Gastrocnemius medialis (tissue), 4 donors: ENCODE data around the gene CASKIN2. TPM values are rescaled to one million over a fixed set of nuclear protein-coding genes. Genes with fewer than 3 reads are reported as not detected.
A peak's percentile ranks its signal among the peaks of the same experiment; 100 is the strongest.

ENCODE experiments used
- ATAC-seq, 2 donors: fragments of 150-250 bp; one replicate each; pipeline ENCODE4 v1.9.1; 2016
- DNase-seq, 2 donors: peaks; one replicate each; pipeline ENCODE4 v3.0.0-alpha.2; 2019
- H3K27ac ChIP-seq, 4 donors: fragments of 200-600 bp; sonication (generic); 1 replicate in 1 of 4; 2 replicates in 3 of 4; pipeline ENCODE4 v1.5.1; 2016 to 2018; ENCODE audit warnings: mild to moderate bottlenecking in 2 of 4, moderate library complexity in 1 of 4
- H3K27me3 ChIP-seq, 3 donors: fragments of 200-600 bp; sonication (generic) in 2 of 3; 1 replicate in 1 of 3; 2 replicates in 2 of 3; pipeline versions ENCODE4 v1.5.1 to v1.6.0; 2016 to 2019; ENCODE audit warnings: mild to moderate bottlenecking in 1 of 3, moderate library complexity in 1 of 3
- H3K36me3 ChIP-seq, 2 donors: fragments of 200-600 bp; sonication (generic) in 1 of 2; one replicate each; pipeline ENCODE4 v1.5.1; 2017 to 2018
- H3K4me1 ChIP-seq, 2 donors: fragments of 200-600 bp; sonication (generic) in 1 of 2; one replicate each; pipeline ENCODE4 v1.5.1; 2016 to 2017; ENCODE audit warnings: mild to moderate bottlenecking in 2 of 2
- H3K4me3 ChIP-seq, 4 donors: fragments of 200-600 bp; sonication (generic) in 3 of 4; 1 replicate in 1 of 4; 2 replicates in 3 of 4; pipeline ENCODE4 v1.5.1; 2016 to 2019; ENCODE audit warnings: mild to moderate bottlenecking in 2 of 4
- H3K9me3 ChIP-seq, 3 donors: fragments of 200-600 bp; sonication (generic) in 2 of 3; 1 replicate in 1 of 3; 2 replicates in 2 of 3; pipeline ENCODE4 v1.5.1; 2016 to 2019
- CTCF ChIP-seq, 5 experiments: fragments of 450-650 bp in 3 of 5; fragments of 200-600 bp in 2 of 5; sonication (generic) in 2 of 5; IDR thresholded peaks in 4 of 5; conservative IDR thresholded peaks in 1 of 5; 1 replicate in 4 of 5; 2 replicates in 1 of 5; pipeline ENCODE4 v1.5.1; 2016 to 2019; ENCODE audit warnings: antibody characterized with exemption in 5 of 5, mild to moderate bottlenecking in 3 of 5, moderate library complexity in 3 of 5
- POLR2A ChIP-seq, 2 donors: fragments of 450-650 bp; IDR thresholded peaks; one replicate each; pipeline ENCODE4 v1.6.1; 2017; ENCODE audit warnings: antibody characterized with exemption in 2 of 2, mild to moderate bottlenecking in 2 of 2, moderate library complexity in 2 of 2
- in situ Hi-C, 4 donors: fragments of 200-750 bp; cut with MboI; loops; one replicate each; pipeline versions ENCODE4 v1.15.0 to v1.8.0; 2017; ENCODE audit warnings: low sequenced_read_pairs in 4 of 4
- intact Hi-C: fragments of 100-400 bp; cut with DNase I; formaldehyde crosslinking; loops from one replicate; pipeline ENCODE4 v1.15.1; 2023; ENCODE audit warnings: low total_unique reads
- total RNA-seq, 4 donors: library from RNA; depleted of rRNA; stranded (reverse); fragments of >200 nt; gene quantifications; one replicate each; pipeline versions ENCODE4 v1.1.0 to v1.2.3, GENCODE V29; 2016

Gene CASKIN2
- total RNA-seq, 4 donors from 2014 or later: 11.3 to 24.1 (median 16.8) TPM

DNA sequence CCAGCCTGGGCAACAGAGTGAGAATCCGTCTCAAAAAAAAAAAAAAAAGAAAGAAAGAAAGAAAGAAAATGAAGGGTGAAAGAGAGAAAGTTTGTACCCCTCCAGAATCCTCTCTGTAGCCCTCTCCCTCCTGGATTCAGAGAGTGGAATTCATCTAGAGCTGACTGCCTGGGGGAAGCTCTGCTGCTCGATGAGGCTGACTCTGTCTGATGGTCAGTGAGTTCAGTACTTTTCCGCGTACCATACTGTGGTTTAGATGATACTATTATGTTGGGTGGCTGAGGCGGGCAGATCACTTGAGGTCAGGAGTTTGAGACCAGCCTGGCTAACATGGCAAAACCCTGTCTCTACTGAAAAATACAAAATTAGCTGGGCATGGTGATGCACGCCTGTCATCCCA, 44.1 kb downstream of the CASKIN2 start:
- peak overlapping the region in 1 of 4 donors; percentile 18 for H3K27ac ChIP-seq
- DNase-seq (no peak), ATAC-seq (no peak)
- H3K4me1 ChIP-seq: peaks cover 34 to 54% of the 10 kb centered on the region in 2 donors
- no peaks in the 10 kb centered on the region for H3K27me3 ChIP-seq
- no peak overlapping the region for H3K4me3 ChIP-seq
- in situ Hi-C loops: no loop called here
- H3K36me3 ChIP-seq: no peaks in the 10 kb centered on the region
- H3K9me3 ChIP-seq: no peaks in the 10 kb centered on the region
- TF ChIP-seq CTCF (IDR thresholded peaks at IDR 0.05 in 4 of 5, conservative IDR thresholded peaks at IDR 0.05 in 1 of 5): no peak
- no peak for TF ChIP-seq POLR2A (IDR thresholded peaks at IDR 0.05)
- intact Hi-C loops: no loop called here

- peak in 1 of 2 donors; percentile 58 for DNase-seq
- in situ Hi-C loops (no loop called here), intact Hi-C loops (no loop called here)
- H3K36me3 ChIP-seq: no peaks in the 10 kb centered on the region
- peak; percentile 25 to 63 for ATAC-seq
- H3K9me3 ChIP-seq: no peaks in the 10 kb centered on the region
- H3K27ac ChIP-seq: peak overlapping the region; percentile 85 to 89 (median 87)
- TF ChIP-seq CTCF (IDR thresholded peaks at IDR 0.05 in 4 of 5, conservative IDR thresholded peaks at IDR 0.05 in 1 of 5) (no peak), POLR2A (IDR thresholded peaks at IDR 0.05) (no peak)
- peaks cover 22 to 35% of the 10 kb centered on the region in 2 donors for H3K4me1 ChIP-seq
- no peak overlapping the region for H3K4me3 ChIP-seq
- H3K27me3 ChIP-seq: no peaks in the 10 kb centered on the region
Measured at GRCh38 chr17:75468779-75469373, 46.5 kb downstream of the CASKIN2 start.

GRCh38 chr17:75468291-75468754, 47.0 kb downstream of the CASKIN2 start:
- TF ChIP-seq CTCF (IDR thresholded peaks at IDR 0.05 in 4 of 5, conservative IDR thresholded peaks at IDR 0.05 in 1 of 5) (no peak), POLR2A (IDR thresholded peaks at IDR 0.05) (peak; percentile 61 to 69)
- DNase-seq (peak; percentile 63 to 93), ATAC-seq (peak; percentile 97 to 99)
- H3K36me3 ChIP-seq: no peaks in the 10 kb centered on the region
- intact Hi-C loops: no loop called here
- H3K4me3 ChIP-seq: no peak overlapping the region
- H3K4me1 ChIP-seq: peaks cover 24 to 33% of the 10 kb centered on the region in 2 donors
- peak overlapping the region; percentile 85 to 89 (median 87) for H3K27ac ChIP-seq
- H3K9me3 ChIP-seq: no peaks in the 10 kb centered on the region
- no peaks in the 10 kb centered on the region for H3K27me3 ChIP-seq
- in situ Hi-C loops: no loop called here

GRCh38 chr17:75465039-75465438, 50.3 kb downstream of the CASKIN2 start:
- Histone ChIP-seq H3K9me3 (no peaks in the 10 kb centered on the region), H3K27me3 (no peaks in the 10 kb centered on the region), H3K4me3 (no peak overlapping the region), H3K27ac (peak overlapping the region in 2 of 4 donors; percentile 36 to 53), H3K36me3 (no peaks in the 10 kb centered on the region), H3K4me1 (peaks cover 29 to 39% of the 10 kb centered on the region in 2 donors)
- in situ Hi-C loops: no loop called here
- intact Hi-C loops: no loop called here
- DNase-seq (no peak), ATAC-seq (no peak)
- TF ChIP-seq POLR2A (IDR thresholded peaks at IDR 0.05) (no peak), CTCF (IDR thresholded peaks at IDR 0.05 in 4 of 5, conservative IDR thresholded peaks at IDR 0.05 in 1 of 5) (no peak)
